Lower leg skin (tissue), 4 donors: ENCODE results near the gene CDYL2. TPM values are rescaled to one million over a fixed set of nuclear protein-coding genes. Genes with fewer than 3 reads are reported as not detected.
A peak's percentile ranks its signal among the peaks of the same experiment; 100 is the strongest.

Experiments
- DNase-seq, 2 donors: peaks; one replicate each; pipeline ENCODE4 v3.0.0-alpha.2; 2019; ENCODE audit warnings: low spot score in 2 of 2
- H3K4me3 ChIP-seq: fragments of 200-600 bp; sonication (generic); 2 replicates; pipeline ENCODE4 v1.5.1; 2017; ENCODE audit warnings: mild to moderate bottlenecking, low read depth; ENCODE audit not compliant: poor library complexity, severe bottlenecking
- POLR2A ChIP-seq, 2 donors: fragments of 450-650 bp; IDR thresholded peaks; one replicate each; pipeline ENCODE4 v1.6.1; 2016 to 2017; ENCODE audit warnings: antibody characterized with exemption in 2 of 2, mild to moderate bottlenecking in 1 of 2, moderate library complexity in 1 of 2
- WGBS, 2 donors: methylation state at CpG; one replicate each; pipeline ENCODE4 v1.1.5; 2018; 5-methylcytosine and 5-hydroxymethylcytosine counted together
- intact Hi-C: fragments of 100-400 bp; cut with DNase I; formaldehyde crosslinking; loops from one replicate; pipeline ENCODE4 v1.15.0; 2023; ENCODE audit warnings: low total_unique reads
- total RNA-seq, 4 donors: library from RNA; depleted of rRNA; stranded (reverse); fragments of >200 nt; gene quantifications; one replicate each; pipeline ENCODE4 v1.1.0, GENCODE V29; 2016
- TF ChIP-seq, protein P1 (sequence below), 3 donors: fragments of 450-650 bp; IDR thresholded peaks; one replicate each; pipeline ENCODE4 v1.5.1; 2016; ENCODE audit warnings: antibody characterized with exemption in 3 of 3, mild to moderate bottlenecking in 3 of 3, moderate library complexity in 2 of 3

Gene CDYL2
- total RNA-seq, 4 donors from 2014 or later = 1.3 to 1.9 (median 1.7) TPM

GRCh38 chr16:80692270-80692669, 112.1 kb downstream of the CDYL2 start:
- intact Hi-C loops = no loop called here
- TF ChIP-seq POLR2A (IDR thresholded peaks at IDR 0.05) = no peak
- TF ChIP-seq, protein P1, sequence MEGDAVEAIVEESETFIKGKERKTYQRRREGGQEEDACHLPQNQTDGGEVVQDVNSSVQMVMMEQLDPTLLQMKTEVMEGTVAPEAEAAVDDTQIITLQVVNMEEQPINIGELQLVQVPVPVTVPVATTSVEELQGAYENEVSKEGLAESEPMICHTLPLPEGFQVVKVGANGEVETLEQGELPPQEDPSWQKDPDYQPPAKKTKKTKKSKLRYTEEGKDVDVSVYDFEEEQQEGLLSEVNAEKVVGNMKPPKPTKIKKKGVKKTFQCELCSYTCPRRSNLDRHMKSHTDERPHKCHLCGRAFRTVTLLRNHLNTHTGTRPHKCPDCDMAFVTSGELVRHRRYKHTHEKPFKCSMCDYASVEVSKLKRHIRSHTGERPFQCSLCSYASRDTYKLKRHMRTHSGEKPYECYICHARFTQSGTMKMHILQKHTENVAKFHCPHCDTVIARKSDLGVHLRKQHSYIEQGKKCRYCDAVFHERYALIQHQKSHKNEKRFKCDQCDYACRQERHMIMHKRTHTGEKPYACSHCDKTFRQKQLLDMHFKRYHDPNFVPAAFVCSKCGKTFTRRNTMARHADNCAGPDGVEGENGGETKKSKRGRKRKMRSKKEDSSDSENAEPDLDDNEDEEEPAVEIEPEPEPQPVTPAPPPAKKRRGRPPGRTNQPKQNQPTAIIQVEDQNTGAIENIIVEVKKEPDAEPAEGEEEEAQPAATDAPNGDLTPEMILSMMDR (IDR thresholded peaks at IDR 0.05) = no peak
- no peak overlapping the region for H3K4me3 ChIP-seq
- WGBS, 2 donors = 84 to 89% methylated on average over 2 of the region's 2 CpGs
- no peak for DNase-seq

GRCh38 chr16:80691111-80691741, 113.2 kb downstream of the CDYL2 start:
- DNase-seq = no peak
- TF ChIP-seq POLR2A (IDR thresholded peaks at IDR 0.05) = no peak
- TF ChIP-seq, protein P1 (IDR thresholded peaks at IDR 0.05) = no peak

DNA sequence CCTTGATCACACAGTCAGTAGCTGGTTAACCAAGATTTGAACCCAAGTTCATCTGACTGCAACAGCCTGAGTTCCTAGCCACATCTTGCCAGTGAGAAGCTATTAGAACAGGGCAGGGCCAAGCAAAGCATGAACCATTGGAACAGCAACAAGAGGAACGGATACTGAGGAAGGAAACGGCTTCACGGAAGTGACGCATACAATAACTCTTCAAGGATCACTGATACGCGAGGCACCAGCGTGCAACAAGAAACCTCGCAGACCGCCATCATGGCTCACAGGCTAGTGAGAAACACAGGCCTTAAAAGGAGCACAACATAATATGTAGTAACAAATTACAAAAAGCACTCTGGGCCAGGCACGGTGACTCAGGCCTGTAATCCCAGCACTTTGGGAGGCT, 114.9 kb downstream of the CDYL2 start:
- TF ChIP-seq, protein P1 (IDR thresholded peaks at IDR 0.05) = no peak
- TF ChIP-seq POLR2A (IDR thresholded peaks at IDR 0.05) = no peak
- 77 to 80% methylated on average over 10 of the region's 10 CpGs for WGBS, 2 donors
- intact Hi-C loops = no loop called here
- no peak overlapping the region for H3K4me3 ChIP-seq
- no peak for DNase-seq

More at GRCh38 chr16:80691111-80691741, 113.2 kb downstream of the CDYL2 start:
- H3K4me3 ChIP-seq = no peak overlapping the region
- intact Hi-C loops = no loop called here
- 84 to 93% methylated on average over 3 of the region's 3 CpGs for WGBS, 2 donors

DNA sequence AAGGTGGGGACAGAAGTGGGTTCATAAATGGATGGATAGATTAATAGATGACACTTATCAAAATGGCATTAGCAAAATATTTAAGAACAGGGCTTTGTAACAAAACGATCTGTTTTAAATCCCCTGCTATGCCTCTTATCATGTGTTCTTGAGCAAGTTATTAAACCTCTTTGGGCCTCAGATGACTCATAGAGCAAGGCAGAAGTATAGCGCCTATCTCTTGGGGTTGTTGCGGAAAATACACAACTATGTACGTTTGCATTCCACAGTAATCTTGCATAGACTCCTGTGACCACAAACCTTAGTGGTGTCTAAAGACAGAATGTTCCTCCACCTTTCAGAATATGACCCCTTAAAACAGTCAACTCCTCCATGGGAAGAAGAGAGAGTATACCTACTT, 116.8 kb downstream of the CDYL2 start:
- no peak for DNase-seq
- no peak overlapping the region for H3K4me3 ChIP-seq
- 80 to 91% methylated on average over 4 of the region's 4 CpGs for WGBS, 2 donors
- TF ChIP-seq, protein P1 (IDR thresholded peaks at IDR 0.05) = no peak
- TF ChIP-seq POLR2A (IDR thresholded peaks at IDR 0.05) = no peak
- intact Hi-C loops = no loop called here

- peak in 1 of 2 donors; percentile 4 for DNase-seq
- intact Hi-C loops = no loop called here
Measured at GRCh38 chr16:80684906-80685305, 119.5 kb downstream of the CDYL2 start.

DNA sequence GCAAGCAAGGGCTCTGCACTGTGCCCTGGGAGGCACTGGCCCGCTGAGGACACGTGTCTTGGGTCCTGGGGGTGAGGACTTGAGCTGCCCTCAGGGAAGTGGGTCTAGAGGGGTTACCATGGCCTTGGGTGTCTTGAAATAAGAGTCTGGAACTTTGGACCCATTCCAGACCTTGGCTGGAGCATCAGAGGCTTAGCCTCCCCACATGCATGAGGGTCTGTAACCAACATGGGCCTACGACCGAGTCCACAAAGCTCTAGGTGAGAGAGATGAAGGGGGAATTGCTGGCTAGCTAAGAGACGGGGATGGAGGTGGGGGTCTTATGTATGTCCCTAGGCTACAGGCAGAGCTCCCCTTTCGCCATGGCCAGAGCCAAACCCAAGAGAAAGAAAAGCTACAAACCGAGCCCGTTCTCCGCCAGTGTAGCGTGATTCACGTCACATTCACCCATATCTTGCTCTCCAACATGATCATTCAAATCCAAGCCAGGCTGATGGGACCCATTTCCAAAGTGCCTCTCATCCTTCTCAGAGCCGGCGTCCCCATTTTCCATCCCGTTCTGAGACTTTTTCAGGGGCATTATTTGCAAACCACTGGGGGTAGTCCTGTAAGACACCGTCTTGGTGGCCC, 120.1 kb downstream of the CDYL2 start:
- WGBS, 2 donors = 95 to 96% methylated on average over 15 of the region's 15 CpGs
- no peak for TF ChIP-seq POLR2A (IDR thresholded peaks at IDR 0.05)
- TF ChIP-seq, protein P1 (IDR thresholded peaks at IDR 0.05) = no peak
- peak in 1 of 2 donors; percentile 7 for DNase-seq
- no peak overlapping the region for H3K4me3 ChIP-seq
- intact Hi-C loops = no loop called here

More at GRCh38 chr16:80684906-80685305, 119.5 kb downstream of the CDYL2 start:
- no peak for TF ChIP-seq POLR2A (IDR thresholded peaks at IDR 0.05)
- WGBS, 2 donors = 87 to 91% methylated on average over 10 of the region's 10 CpGs
- no peak overlapping the region for H3K4me3 ChIP-seq
